Fibroblast of skin of abdomen (primary cell): ENCODE measurements around the gene CNGA2.

Source experiments
- DNase-seq: peaks from one replicate; pipeline ENCODE4 v3.0.0-alpha.2; 2013

Gene CNGA2

DNA sequence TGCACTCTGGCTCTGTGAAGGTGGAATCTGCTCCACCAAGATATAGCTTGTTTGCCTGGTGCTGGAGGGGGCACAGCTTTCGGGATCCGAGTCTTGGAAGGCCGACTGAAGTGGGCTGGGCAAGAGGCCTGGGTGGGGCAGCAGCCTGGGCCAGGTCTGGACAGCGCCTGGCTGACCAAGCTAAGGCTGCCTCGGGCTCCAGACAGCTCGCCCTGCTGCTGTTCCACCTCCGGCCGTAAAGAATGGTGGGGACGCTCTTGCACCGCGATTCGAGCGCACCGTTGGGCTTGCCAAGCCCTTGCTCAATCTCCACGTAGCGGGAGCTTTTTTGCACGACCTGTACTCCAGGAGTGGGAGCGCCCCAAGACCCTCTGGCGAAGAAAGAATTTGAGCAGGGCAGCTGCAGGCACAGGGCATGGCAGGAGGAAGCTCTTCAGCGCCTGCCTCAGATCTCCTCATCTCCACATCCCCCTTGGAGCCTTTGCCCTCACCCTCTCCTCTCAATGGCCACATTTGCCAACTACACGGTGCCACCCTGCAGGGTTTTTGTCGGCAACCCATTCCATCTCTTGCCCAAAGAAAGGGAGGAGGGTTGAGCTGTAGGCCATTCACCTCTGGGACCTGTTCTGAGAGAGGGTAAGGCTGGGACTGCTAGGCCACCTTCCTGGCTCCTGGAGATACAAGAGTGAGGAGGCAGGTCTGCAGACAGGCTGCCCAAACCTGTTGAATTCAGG, 18.9 kb downstream of the CNGA2 start:
- DNase-seq: peak; percentile 41

DNA sequence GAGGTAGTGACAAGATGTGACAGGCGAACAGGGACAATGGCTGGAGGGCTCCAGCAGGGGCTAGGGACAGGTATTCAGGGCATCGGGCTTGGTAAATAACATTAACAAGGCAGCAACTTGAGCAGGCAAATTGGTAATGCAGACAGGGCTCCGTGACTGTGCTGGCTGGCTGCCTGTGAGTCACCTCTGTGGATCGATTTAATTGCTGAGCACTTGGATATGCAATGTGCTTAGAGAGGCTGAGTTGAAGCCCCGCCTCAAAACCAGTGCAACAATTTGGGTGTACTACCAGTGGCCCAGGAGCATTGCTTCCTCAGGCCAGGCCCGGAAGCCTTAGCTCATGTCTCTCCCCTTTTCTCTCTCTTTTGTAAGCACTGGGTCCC, 19.5 kb downstream of the CNGA2 start:
- DNase-seq: peak; percentile 80

DNA sequence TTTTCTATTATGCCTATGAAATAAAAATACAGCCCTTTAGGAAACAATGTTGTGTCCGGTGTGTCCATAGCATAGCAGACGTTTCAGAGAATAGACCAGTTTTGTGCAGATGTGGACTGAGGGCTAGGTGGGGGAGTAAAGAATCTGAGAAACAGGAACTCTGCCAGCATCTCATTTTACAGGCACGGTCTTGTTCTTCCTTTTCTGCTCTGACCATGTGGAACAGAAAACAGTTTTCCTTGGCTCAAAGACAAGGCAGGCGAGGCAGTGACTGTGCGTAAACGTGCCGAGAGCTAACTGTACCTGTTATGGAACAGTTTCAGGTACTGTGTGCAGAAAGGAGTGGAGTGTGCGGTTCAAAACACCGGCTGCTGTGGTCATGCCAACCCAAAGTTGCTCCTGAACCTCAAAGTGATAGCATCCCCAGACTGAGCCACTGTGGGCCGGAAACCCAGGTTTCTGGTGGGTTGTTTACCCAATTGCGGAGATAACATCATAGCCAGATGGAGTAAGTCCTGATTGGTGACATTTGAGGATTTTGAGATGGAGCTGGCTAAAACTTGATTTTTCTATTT, 20.2 kb downstream of the CNGA2 start:
- DNase-seq: peak; percentile 27

DNA sequence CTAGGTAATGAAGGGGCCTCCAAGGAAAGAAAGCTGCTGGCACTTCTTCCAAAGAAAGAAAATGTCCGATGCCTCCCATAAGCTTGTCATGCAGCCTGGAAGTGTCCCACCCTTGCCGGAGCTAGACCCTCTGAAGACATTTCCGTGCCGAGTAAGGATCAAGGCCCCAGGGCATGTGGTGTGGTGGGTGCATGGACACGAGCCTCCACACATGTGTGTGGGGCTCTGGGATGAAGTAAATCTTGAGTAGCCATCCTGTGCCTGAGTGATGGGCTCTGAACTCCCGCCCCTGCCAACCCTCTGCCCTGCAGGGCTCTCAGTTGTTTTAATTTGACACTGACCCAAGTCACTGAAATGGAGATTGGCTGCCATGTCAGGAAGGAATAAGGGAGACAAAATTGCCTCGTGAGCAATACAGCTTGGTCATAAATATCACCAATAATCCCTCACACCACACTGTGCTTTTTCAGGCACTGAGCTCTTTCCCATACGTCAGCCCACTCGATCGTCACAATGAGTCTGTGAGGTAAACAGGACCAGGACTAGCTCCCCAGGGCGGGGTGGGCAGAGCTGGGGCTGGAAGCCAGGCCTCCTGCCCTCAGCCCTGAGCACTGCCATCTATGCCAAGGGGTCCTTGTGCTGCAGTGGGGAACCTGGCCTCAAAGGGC, 24.6 kb downstream of the CNGA2 start:
- DNase-seq: no peak

DNA sequence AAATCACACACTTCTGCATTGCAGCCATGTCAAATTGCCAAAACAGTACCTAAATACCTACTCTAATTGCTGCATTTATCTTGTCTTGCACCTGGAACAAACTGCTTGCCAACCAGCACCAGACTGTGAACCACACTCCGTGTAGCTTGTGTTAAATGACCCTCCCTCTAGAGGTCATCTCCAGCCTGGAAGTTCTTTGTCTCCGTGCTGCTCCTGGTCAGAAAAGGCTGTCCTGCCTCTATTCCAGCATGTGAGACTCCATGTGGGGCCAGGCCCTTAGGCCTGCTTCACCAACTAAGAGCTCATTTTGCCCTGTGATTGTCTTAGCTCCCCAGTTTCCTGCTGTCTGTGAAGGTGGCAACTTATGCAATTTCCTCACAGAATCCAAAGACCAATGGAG, 28.3 kb downstream of the CNGA2 start:
- no peak for DNase-seq

DNA sequence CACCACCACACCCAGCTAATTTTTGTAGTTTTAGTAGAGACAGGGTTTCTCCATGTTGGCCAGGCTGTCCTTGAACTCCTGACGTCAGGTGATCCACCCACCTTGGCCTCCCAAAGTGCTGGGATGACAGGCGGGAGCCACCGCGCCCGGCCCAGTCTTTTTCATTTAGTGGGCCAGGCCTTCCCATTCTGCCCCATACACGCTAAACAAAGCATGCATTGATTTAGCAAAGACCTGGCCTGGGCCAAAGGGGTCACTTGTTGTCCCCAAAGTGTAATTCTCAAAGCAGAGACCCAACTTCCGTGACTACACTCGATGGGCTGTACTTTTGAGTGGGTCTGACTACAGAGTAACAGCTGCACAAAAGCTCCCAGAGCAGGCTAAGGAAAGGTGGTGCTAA, 29.2 kb downstream of the CNGA2 start:
- no peak for DNase-seq

DNA sequence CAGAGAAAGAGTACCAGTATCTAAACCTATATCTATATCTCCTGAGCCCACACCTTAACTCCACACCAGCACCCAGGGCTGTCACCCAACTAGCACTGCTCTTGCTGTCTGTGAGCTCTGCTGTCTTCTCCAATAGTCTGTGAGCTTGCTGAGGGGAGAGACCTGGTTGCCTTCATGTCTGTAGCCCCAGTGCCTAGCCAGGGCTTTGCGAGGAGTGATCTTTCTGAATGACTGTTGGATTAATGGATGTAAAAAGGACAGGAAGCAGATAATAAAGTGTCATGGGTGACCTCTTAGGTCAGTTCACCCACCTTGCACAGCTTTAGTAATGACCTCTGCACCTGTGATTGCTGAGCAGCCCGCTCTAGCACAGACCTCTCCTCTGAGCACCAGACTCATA, 30.5 kb downstream of the CNGA2 start:
- no peak for DNase-seq

DNA sequence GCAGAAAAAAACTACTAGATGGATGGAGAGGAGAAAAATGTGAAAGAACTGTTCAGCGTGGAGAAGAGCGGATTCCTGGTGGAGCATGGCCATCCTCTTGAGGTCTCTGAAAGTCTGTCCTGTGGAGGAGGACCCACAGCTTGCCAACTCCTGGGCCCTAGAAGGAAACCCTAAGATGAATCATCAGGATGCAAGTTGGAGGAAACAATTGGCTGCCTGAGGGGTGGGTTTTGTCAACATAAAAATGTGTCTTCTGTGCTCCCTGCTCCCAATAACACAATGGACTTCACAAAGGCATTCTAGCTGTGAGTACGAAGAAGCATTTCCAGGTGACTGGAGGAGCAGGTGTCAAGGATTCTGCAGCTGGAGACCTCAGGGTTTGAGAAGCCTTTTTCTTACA, 37.2 kb downstream of the CNGA2 start:
- no peak for DNase-seq

DNA sequence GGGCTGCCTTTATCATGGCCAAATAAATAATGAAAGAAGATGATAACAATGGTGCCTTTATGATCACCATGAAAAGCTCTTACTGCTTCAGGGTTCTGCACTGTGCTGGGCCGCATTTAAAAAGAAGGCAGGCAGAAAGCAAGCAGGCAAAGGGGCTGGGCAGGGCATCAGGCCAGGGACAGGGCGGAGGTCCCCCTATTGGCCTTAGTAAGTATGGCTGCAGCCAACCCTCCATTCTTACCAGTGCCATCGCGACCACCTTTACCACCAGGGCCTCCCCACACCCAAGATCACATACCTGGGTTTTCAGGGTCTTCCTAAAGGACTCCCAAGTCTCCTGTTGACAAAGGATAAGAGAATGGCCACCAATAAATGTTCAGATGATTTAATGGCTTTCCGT, 38.9 kb downstream of the CNGA2 start:
- DNase-seq: no peak

DNA sequence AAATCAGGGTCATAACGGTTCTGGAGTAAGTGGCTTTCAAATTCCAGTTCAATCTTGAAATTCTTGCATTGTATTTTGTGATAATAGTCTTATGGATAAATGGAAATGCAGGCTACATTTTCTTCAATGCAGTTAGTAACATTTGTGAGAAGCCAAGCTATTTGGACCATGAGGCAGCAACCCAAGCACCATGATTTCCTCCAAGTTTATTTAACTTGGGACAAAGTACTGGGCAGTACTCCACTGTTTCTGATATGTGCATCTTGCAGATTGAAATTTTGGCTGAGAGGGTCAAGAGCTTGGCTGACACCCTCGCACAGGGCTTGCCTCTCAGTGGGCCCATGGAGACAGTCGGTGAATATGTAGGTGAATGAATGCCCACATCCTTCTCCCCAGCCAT, 39.9 kb downstream of the CNGA2 start:
- no peak for DNase-seq

DNA sequence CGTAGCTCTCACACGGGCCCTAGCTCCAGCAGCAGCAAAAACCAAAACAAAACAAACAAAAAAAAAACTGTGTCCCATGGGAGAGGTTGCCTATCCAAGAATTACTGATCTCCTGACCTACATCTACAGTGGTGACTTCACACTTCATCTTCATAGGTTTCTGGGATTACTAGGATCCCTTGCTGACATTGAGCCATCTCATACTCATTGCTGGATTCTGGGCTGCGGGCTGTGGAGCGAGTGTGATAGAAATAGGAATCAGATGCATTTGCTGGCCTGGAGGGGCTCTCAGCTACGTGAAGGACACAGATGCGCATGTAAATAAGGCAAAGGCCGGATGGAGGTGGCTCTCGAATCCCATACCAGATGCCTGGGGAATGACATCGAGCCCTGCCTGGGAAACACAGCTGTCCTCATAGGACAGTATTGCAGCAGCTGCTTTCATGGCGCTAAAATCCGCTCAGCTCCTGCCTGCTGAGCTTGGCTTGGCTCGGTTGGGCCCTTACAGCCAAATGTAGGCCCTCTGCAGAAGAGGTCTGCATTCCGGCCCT, 41.7 kb downstream of the CNGA2 start:
- DNase-seq: no peak

DNA sequence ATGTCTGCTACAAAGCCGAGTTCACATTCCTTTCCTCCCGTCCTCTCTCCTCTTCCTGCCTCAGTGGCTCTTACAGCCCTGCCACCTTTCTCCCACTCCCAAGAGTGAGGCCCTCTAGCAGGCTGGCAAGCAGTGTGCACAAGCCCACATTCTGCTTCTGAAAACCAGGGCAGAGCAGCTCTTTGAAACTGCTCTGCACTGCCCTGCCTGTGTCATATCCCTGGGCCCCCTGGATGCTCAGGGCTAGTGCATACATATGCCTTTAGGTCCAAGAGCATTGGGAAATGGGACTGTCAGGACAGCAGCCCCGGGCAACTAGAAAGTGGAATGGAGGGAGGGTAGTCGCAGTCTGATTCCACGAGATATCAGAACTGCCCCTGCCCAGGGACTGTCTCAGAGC, 42.4 kb downstream of the CNGA2 start:
- no peak for DNase-seq

DNA sequence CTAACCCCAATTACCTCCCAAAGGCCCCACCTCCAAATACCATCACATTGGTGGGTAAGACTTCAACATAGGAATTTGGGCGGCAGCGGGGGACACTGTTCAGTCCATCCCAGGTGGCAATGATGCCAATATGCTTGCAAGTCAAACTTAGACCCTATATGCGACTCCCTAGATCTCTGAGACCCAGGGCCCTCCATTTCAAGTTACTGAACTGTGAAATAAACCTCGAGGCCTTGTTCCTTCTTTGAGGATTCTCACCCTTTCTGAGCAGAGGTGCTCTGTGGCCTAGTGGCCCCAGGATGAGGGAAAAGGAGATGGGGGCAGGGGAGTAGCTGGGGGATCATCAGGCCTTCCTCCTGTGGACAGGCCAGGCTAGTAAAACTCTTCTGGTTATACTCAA, 44.7 kb downstream of the CNGA2 start:
- DNase-seq: no peak

DNA sequence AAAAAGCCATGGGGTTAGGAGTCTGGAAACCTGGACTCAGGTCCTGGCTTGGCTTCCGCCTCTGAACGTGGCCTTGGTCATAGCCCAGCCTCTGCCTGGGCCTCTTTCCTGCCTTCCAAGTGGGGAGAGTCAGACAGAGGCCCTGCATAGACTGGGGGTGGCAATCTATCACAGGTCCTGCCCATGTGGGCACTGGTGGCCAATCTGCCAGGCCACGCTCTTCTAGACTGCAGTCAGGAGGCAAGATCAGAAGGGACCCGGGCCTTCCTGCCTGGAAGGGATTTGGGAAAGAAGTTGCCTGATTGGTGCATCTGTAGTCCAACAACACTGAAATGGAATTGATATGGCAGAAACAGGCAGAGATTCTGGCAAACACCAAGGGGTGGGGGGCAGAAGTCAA, 46.1 kb downstream of the CNGA2 start:
- no peak for DNase-seq

DNA sequence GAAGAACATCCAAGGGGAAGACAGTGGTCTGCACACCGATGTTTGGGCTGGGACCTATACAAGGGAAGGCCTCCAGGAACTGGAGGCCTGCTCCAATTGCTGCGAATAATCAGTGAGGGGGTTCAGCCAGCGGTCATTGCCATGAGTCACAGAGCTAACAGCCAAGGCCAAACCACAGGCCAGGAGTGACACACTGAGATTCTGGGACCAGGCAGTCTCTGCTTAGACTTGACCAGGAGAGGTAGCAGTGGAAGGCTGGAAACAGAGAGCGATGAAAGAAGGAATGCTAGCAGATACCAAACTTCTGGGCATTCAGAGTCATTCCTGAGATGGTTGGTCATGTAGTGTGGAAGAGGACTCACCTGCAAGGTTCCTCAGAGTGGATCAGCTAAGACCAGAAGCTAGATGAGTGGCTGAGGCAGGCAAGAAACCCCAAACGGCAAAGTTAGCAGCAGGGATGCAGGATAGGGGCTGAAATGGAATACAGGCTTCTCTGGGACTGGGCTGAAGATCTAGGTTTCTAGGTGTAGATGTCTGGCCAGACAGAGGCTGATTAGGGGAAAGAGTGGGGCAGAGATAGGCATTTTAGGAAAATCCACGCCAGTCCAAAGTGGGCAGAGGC, 54.7 kb downstream of the CNGA2 start:
- DNase-seq: peak; percentile 56

DNA sequence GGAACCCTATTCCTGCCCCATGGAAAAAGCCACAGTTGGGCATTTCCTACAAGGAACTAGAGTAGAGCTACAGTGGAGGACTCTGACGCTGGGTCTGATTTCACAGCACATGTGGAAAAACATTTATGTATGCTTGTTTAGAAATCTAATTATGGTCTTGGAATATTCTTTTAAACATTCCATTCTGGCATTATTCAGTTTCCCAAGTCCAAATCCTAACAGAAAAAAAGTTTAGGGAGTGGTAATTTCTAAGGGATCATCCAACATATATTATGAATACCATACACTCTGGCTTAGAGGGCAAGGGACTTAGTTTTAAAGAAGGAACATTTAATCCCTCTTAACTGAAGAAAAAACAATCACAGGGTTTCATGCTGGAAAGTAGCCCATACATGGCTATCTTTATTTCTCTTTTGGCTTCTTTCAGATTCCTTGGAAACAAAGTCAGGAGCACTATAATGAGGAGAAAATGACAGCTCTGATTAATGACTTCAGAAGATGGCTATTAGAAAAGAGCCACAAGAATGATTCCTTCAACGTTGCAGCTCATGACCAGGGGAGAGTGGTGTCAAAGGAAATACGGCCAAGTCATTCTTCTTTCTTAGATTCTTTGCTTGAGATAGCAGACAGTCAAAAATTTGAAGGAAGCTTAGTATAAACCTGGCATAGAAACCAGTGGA, 56.1 kb downstream of the CNGA2 start:
- DNase-seq: peak; percentile 36

DNA sequence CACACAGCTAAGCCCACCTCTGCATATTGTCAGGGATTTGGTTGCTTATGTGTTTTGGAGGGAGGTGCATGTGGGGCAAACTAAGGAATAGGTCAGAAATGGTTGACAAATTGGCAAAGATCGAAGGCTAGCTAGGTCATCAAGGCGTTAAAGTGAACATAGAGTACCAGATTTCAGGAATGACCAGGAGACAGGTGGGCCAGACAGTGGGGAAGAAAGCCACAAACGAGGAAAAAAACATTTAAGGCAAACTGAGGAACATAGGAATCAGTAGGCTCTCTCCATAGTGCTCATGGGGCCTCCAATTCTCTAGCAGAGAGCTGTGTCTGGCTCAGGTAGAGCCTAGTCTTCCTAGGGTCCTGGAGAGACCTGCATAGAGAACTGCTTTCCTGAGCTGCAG, 57.4 kb downstream of the CNGA2 start:
- no peak for DNase-seq

DNA sequence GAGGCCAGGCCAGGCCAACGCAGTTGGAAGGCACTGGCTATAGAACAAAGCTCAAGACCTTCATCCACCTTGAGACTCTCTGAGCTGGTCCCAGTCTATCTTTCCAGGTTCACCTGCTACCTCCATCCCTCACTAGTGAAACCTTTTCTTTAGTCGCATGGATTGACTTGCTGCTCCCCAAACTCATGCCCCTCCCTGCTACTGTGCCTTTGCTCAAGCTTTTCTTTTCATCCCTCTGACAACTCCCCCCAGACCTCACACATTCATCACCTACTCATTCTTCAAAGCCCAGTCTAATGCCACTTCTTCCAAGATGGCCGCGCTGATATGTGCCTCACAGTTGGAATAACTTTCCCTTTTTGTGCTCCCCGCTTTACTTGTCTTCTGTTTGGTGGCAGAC, 58.0 kb downstream of the CNGA2 start:
- no peak for DNase-seq

DNA sequence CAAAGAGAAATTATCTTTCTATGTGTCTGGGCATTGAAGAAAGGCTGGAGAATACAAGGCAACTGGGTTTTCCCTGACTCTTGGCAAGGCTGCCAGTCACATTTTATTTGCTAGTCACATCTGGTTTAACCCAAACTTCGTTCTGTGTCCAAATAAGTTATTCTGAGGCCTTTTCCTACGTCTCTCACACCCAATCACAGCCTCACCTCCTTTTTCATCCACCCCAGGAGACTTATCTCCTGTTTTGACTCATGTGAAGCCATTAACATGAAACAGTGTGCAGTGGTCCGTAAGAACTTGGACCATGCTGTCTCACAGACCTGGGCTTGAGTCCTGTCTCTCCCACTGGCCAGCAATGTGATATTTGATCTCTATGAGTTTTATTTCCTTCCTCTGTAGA, 59.3 kb downstream of the CNGA2 start:
- no peak for DNase-seq
